ENCODE data around the gene CYP2F1. TPM values are rescaled to one million over a fixed set of nuclear protein-coding genes. Genes with fewer than 3 reads are reported as not detected.

CYP2F1 gene
- total RNA-seq, result not detected in 2 replicates

GRCh38 chr19:41114132-41114531 is at the start of gene CYP2F1:
TSS of gene CYP2F1 (plus strand) at chr19:41114432. CDS start at chr19:41116189, 1,757 bp downstream.

GRCh38 chr19:41088151-41088550 is 26.1 kb upstream of the CYP2F1 start, which contains the start of gene CYP2A13:
TSS of gene CYP2A13 (plus strand) at chr19:41088451. CDS start at chr19:41088472, 21 bp downstream.

Other genes starting within 250 kb of the CYP2F1 start
- gene CYP2A7, start 232.2 kb upstream of the CYP2F1 start, total RNA-seq, result not detected in 2 replicates
- gene CYP2B6, start 123.2 kb upstream of the CYP2F1 start, total RNA-seq, result not detected in 2 replicates
- gene CYP2A13, start 26.0 kb upstream of the CYP2F1 start, total RNA-seq, result not detected in 2 replicates
- not detected in 2 replicates for gene CYP2S1, start 78.8 kb downstream of the CYP2F1 start, total RNA-seq
- gene AXL, start 104.8 kb downstream of the CYP2F1 start, total RNA-seq, result 76.3 and 92.6 TPM in 2 replicates
- 45.9 and 54.9 TPM in 2 replicates for gene HNRNPUL1, start 149.9 kb downstream of the CYP2F1 start, total RNA-seq
- 5.5 TPM in 2 replicates for gene CCDC97, start 195.7 kb downstream of the CYP2F1 start, total RNA-seq
- gene TGFB1, start 239.5 kb downstream of the CYP2F1 start, total RNA-seq, result 16.4 and 41.6 TPM in 2 replicates
- gene B9D2, start 249.7 kb downstream of the CYP2F1 start, total RNA-seq, result 8.8 and 10.1 TPM in 2 replicates

Measured in epithelial cell of umbilical artery (primary cell).